ENCODE results near the gene INPP5F.
"Not testable (repeated sequence)": the region's sequence is repeated elsewhere in the genome, so short reads cannot be mapped to it uniquely, and the experiment has no call there.

The INPP5F gene

GRCh38 chr10:119783665-119784027 lies 57.8 kb downstream of the INPP5F start:
- DNase-seq (ENCODE audit: insufficient read length) (no peak), FAIRE-seq (peak; percentile 86)
- TF ChIP-seq POLR2A (IDR thresholded peaks at IDR 0.05; ENCODE audit: low read depth, low read length), result no peak
- TF ChIP-seq POLR2AphosphoS5 (IDR thresholded peaks at IDR 0.05; ENCODE audit: low read depth, low read length), result no peak
- TF ChIP-seq TAF1 (IDR thresholded peaks at IDR 0.05; ENCODE audit: borderline replicate concordance, low read depth, low read length), result no peak

- DNase-seq (ENCODE audit: insufficient read length), result no peak
- FAIRE-seq, result peak; percentile 92
Observed at GRCh38 chr10:119784340-119785067, 58.7 kb downstream of the INPP5F start.

GRCh38 chr10:119786117-119786769 lies 60.4 kb downstream of the INPP5F start:
- FAIRE-seq (no peak), DNase-seq (ENCODE audit: insufficient read length) (no peak)
- TF ChIP-seq POLR2A (IDR thresholded peaks at IDR 0.05; ENCODE audit: low read depth, low read length) (no peak), POLR2AphosphoS5 (IDR thresholded peaks at IDR 0.05; ENCODE audit: low read depth, low read length) (no peak), TAF1 (IDR thresholded peaks at IDR 0.05; ENCODE audit: borderline replicate concordance, low read depth, low read length) (no peak)

More at GRCh38 chr10:119784340-119785067, 58.7 kb downstream of the INPP5F start:
- no peak for TF ChIP-seq POLR2A (IDR thresholded peaks at IDR 0.05; ENCODE audit: low read depth, low read length)
- no peak for TF ChIP-seq TAF1 (IDR thresholded peaks at IDR 0.05; ENCODE audit: borderline replicate concordance, low read depth, low read length)
- no peak for TF ChIP-seq POLR2AphosphoS5 (IDR thresholded peaks at IDR 0.05; ENCODE audit: low read depth, low read length)

GRCh38 chr10:119795101-119795500 lies 69.3 kb downstream of the INPP5F start:
- DNase-seq (ENCODE audit: insufficient read length); FAIRE-seq: not testable (repeated sequence)

- FAIRE-seq (no peak), DNase-seq (ENCODE audit: insufficient read length) (no peak)
- TF ChIP-seq POLR2A (IDR thresholded peaks at IDR 0.05; ENCODE audit: low read depth, low read length) (no peak), POLR2AphosphoS5 (IDR thresholded peaks at IDR 0.05; ENCODE audit: low read depth, low read length) (no peak), TAF1 (IDR thresholded peaks at IDR 0.05; ENCODE audit: borderline replicate concordance, low read depth, low read length) (no peak)
Observed at GRCh38 chr10:119796039-119796438, 70.2 kb downstream of the INPP5F start.

GRCh38 chr10:119801176-119801575 lies 75.3 kb downstream of the INPP5F start:
- DNase-seq (ENCODE audit: insufficient read length), result no peak
- TF ChIP-seq POLR2AphosphoS5 (IDR thresholded peaks at IDR 0.05; ENCODE audit: low read depth, low read length) (no peak), POLR2A (IDR thresholded peaks at IDR 0.05; ENCODE audit: low read depth, low read length) (no peak), TAF1 (IDR thresholded peaks at IDR 0.05; ENCODE audit: borderline replicate concordance, low read depth, low read length) (no peak)
- peak; percentile 24 for FAIRE-seq

GRCh38 chr10:119801998-119802538 lies 76.2 kb downstream of the INPP5F start:
- TF ChIP-seq TAF1 (IDR thresholded peaks at IDR 0.05; ENCODE audit: borderline replicate concordance, low read depth, low read length), result no peak
- no peak for TF ChIP-seq POLR2A (IDR thresholded peaks at IDR 0.05; ENCODE audit: low read depth, low read length)
- no peak for TF ChIP-seq POLR2AphosphoS5 (IDR thresholded peaks at IDR 0.05; ENCODE audit: low read depth, low read length)
- DNase-seq (ENCODE audit: insufficient read length) (no peak), FAIRE-seq (peak; percentile 82)

GRCh38 chr10:119803264-119803663 lies 77.4 kb downstream of the INPP5F start:
- DNase-seq (ENCODE audit: insufficient read length) (no peak), FAIRE-seq (no peak)
- TF ChIP-seq POLR2A (IDR thresholded peaks at IDR 0.05; ENCODE audit: low read depth, low read length), result no peak
- no peak for TF ChIP-seq POLR2AphosphoS5 (IDR thresholded peaks at IDR 0.05; ENCODE audit: low read depth, low read length)
- no peak for TF ChIP-seq TAF1 (IDR thresholded peaks at IDR 0.05; ENCODE audit: borderline replicate concordance, low read depth, low read length)

GRCh38 chr10:119805702-119806230 lies 79.9 kb downstream of the INPP5F start:
- DNase-seq (ENCODE audit: insufficient read length), result no peak
- TF ChIP-seq POLR2AphosphoS5 (IDR thresholded peaks at IDR 0.05; ENCODE audit: low read depth, low read length) (no peak), TAF1 (IDR thresholded peaks at IDR 0.05; ENCODE audit: borderline replicate concordance, low read depth, low read length) (no peak), POLR2A (IDR thresholded peaks at IDR 0.05; ENCODE audit: low read depth, low read length) (no peak)
- FAIRE-seq, result no peak

- TF ChIP-seq POLR2AphosphoS5 (IDR thresholded peaks at IDR 0.05; ENCODE audit: low read depth, low read length) (no peak), POLR2A (IDR thresholded peaks at IDR 0.05; ENCODE audit: low read depth, low read length) (no peak), TAF1 (IDR thresholded peaks at IDR 0.05; ENCODE audit: borderline replicate concordance, low read depth, low read length) (no peak)
- DNase-seq (ENCODE audit: insufficient read length) (no peak), FAIRE-seq (no peak)
Observed at GRCh38 chr10:119806334-119807130, 80.7 kb downstream of the INPP5F start.

All from GM12892 (cell line).